H1 (cell line): ENCODE data around the gene NFIA. TPM values are rescaled to one million over a fixed set of nuclear protein-coding genes. Genes with fewer than 3 reads are reported as not detected.

Source experiments
- CTCF ChIA-PET: fragments of 300-600 bp; sonication (Branson Sonifier 250); formaldehyde crosslinking; loops from one replicate; lab custom pipeline; 2021; ENCODE audit not compliant: partially characterized antibody; lab: Charles Lee
- POLR2A ChIA-PET: fragments of 300-600 bp; sonication (Branson Sonifier 250); formaldehyde crosslinking; loops from one replicate; lab custom pipeline; 2021; ENCODE audit warnings: inconsistent platforms; ENCODE audit not compliant: partially characterized antibody; lab: Charles Lee
- DNase-seq, 2 experiments: peaks; one replicate each; pipeline versions ENCODE4 v3.0.0 to v3.0.0-alpha.2; 2010 to 2022; ENCODE audit warnings: low spot score in 2 of 2, low read depth in 1 of 2, mixed read lengths in 1 of 2
- FAIRE-seq: peaks from 2 replicates; lab custom pipeline; 2011; peaks lifted over from hg19 to GRCh38; lab: Jason Lieb, UNC
- H2AFZ ChIP-seq: 2 replicates; pipeline ENCODE4 v1.8.1; 2012; ENCODE audit warnings: low read length, inconsistent platforms
- H2AK5ac ChIP-seq: 2 replicates; pipeline ENCODE4 v1.6.1; 2013; ENCODE audit warnings: low read depth, low read length
- H2BK120ac ChIP-seq: replicated peaks from 2 replicates; pipeline ENCODE3; 2013; ENCODE audit warnings: low read depth, low read length, inconsistent platforms
- H2BK12ac ChIP-seq: 2 replicates; pipeline ENCODE4 v1.6.1; 2013; ENCODE audit warnings: low read depth, low read length
- H2BK15ac ChIP-seq: 2 replicates; pipeline ENCODE4 v1.6.1; 2013; ENCODE audit warnings: low read length
- H2BK20ac ChIP-seq: 2 replicates; pipeline ENCODE4 v1.6.1; 2013; ENCODE audit warnings: low read length
- H2BK5ac ChIP-seq: 2 replicates; pipeline ENCODE4 v1.6.1; 2013; ENCODE audit warnings: low read depth, low read length
- H3K14ac ChIP-seq: 2 replicates; pipeline ENCODE4 v1.6.1; 2013; ENCODE audit warnings: inconsistent platforms; ENCODE audit not compliant: insufficient read length
- H3K18ac ChIP-seq: 2 replicates; pipeline ENCODE4 v1.6.1; 2013; ENCODE audit warnings: low read length; ENCODE audit errors: extremely low read depth
- H3K23ac ChIP-seq: 2 replicates; pipeline ENCODE4 v1.6.1; 2013; ENCODE audit warnings: inconsistent platforms; ENCODE audit not compliant: insufficient read length
- H3K23me2 ChIP-seq: 2 replicates; pipeline ENCODE4 v1.6.1; 2013; ENCODE audit warnings: low read depth, low read length
- H3K27ac ChIP-seq: 2 replicates; pipeline ENCODE4 v1.6.1; 2011; ENCODE audit warnings: low read depth, low read length, inconsistent platforms
- H3K27me3 ChIP-seq, 4 experiments: replicated peaks in 1 of 4; 1 replicate in 1 of 4; 2 replicates in 3 of 4; pipeline versions ENCODE4 v1.6.1 to v1.8.1; 2011 to 2013; ENCODE audit warnings: low read length in 3 of 4, mild to moderate bottlenecking in 3 of 4, inconsistent platforms in 2 of 4, mixed read lengths in 2 of 4, moderate library complexity in 1 of 4; ENCODE audit not compliant: control insufficient read depth in 3 of 4, insufficient read depth in 3 of 4; ENCODE audit errors: extremely low read depth in 1 of 4
- H3K36me3 ChIP-seq, 4 experiments: 2 replicates each; pipeline versions ENCODE4 v1.6.1 to v1.8.1; 2011 to 2013; ENCODE audit warnings: mild to moderate bottlenecking in 4 of 4, low read length in 3 of 4, moderate library complexity in 2 of 4, control low read depth in 1 of 4, inconsistent platforms in 1 of 4; ENCODE audit not compliant: insufficient read depth in 4 of 4, control insufficient read depth in 2 of 4
- H3K4ac ChIP-seq: replicated peaks from 2 replicates; pipeline ENCODE3; 2013; ENCODE audit warnings: low read length, low read depth, mixed read lengths, inconsistent platforms; ENCODE audit not compliant: insufficient read length
- H3K4me1 ChIP-seq, 4 experiments: replicated peaks in 1 of 4; 1 replicate in 1 of 4; 2 replicates in 3 of 4; pipeline versions ENCODE4 v1.6.1 to v1.8.1; 2011 to 2013; ENCODE audit warnings: low read length in 3 of 4, inconsistent platforms in 2 of 4, mixed read lengths in 1 of 4; ENCODE audit not compliant: insufficient read depth in 4 of 4, control insufficient read depth in 3 of 4
- H3K4me2 ChIP-seq, 2 experiments: 2 replicates each; pipeline versions ENCODE4 v1.6.1 to v1.8.1; 2011 to 2013; ENCODE audit warnings: low read depth in 2 of 2, low read length in 2 of 2, control low read depth in 1 of 2, inconsistent platforms in 1 of 2, mild to moderate bottlenecking in 1 of 2; ENCODE audit not compliant: insufficient read depth in 1 of 2
- H3K4me3 ChIP-seq, 4 experiments: fragments of 200-600, 300-600 bp in 1 of 4; sonication (generic), shearing (Covaris generic), sonication (Bioruptor Twin) in 1 of 4; 2 replicates each; pipeline versions ENCODE4 v1.5.1 to v1.8.1; 2011 to 2016; ENCODE audit warnings: low read length in 4 of 4, low read depth in 3 of 4, control low read depth in 2 of 4, inconsistent platforms in 2 of 4, mild to moderate bottlenecking in 2 of 4, mixed read lengths in 1 of 4, moderate library complexity in 1 of 4; ENCODE audit not compliant: insufficient read depth in 2 of 4; ENCODE audit errors: extremely low read depth in 1 of 4
- H3K56ac ChIP-seq: replicated peaks from 2 replicates; pipeline ENCODE3; 2013; ENCODE audit warnings: low read depth, mild to moderate bottlenecking, mixed read lengths, low read length, inconsistent platforms; ENCODE audit not compliant: insufficient read length
- H3K79me1 ChIP-seq: 2 replicates; pipeline ENCODE4 v1.6.1; 2013; ENCODE audit warnings: low read depth, low read length, control low read depth
- H3K79me2 ChIP-seq, 2 experiments: 2 replicates each; pipeline versions ENCODE4 v1.6.1 to v1.8.1; 2012 to 2013; ENCODE audit warnings: low read length in 2 of 2, mild to moderate bottlenecking in 2 of 2, inconsistent platforms in 1 of 2; ENCODE audit not compliant: insufficient read depth in 2 of 2, control insufficient read depth in 1 of 2
- H3K9ac ChIP-seq, 4 experiments: replicated peaks in 1 of 4; 1 replicate in 1 of 4; 2 replicates in 3 of 4; pipeline versions ENCODE4 v1.6.1 to v1.8.1; 2011 to 2013; ENCODE audit warnings: low read depth in 3 of 4, low read length in 3 of 4, control low read depth in 2 of 4, mild to moderate bottlenecking in 2 of 4, moderate library complexity in 2 of 4, inconsistent platforms in 1 of 4; ENCODE audit errors: extremely low read depth in 1 of 4
- H3K9me3 ChIP-seq, 2 experiments: 2 replicates each; pipeline versions ENCODE4 v1.6.1 to v1.8.1; 2012 to 2013; ENCODE audit warnings: mild to moderate bottlenecking in 2 of 2, moderate library complexity in 2 of 2, control low read depth in 1 of 2, inconsistent platforms in 1 of 2, low read depth in 1 of 2, low read length in 1 of 2, mixed read lengths in 1 of 2; ENCODE audit not compliant: insufficient read depth in 2 of 2
- H4K20me1 ChIP-seq, 2 experiments: replicated peaks in 1 of 2; 2 replicates each; pipeline versions ENCODE3 to v1.8.1; 2011 to 2013; ENCODE audit warnings: inconsistent platforms in 2 of 2, low read length in 2 of 2, mild to moderate bottlenecking in 1 of 2; ENCODE audit not compliant: insufficient read depth in 2 of 2, control insufficient read depth in 1 of 2
- H4K5ac ChIP-seq: 2 replicates; pipeline ENCODE4 v1.6.1; 2013; ENCODE audit warnings: low read length, low read depth, mixed read lengths, inconsistent platforms; ENCODE audit not compliant: insufficient read length
- H4K8ac ChIP-seq: 2 replicates; pipeline ENCODE4 v1.8.0; 2013; ENCODE audit warnings: mild to moderate bottlenecking, moderate library complexity, low read length, inconsistent platforms; ENCODE audit not compliant: insufficient read depth; ENCODE audit errors: extremely low read depth
- H4K91ac ChIP-seq: replicated peaks from 2 replicates; pipeline ENCODE3; 2013; ENCODE audit warnings: low read length, mixed read lengths, inconsistent platforms; ENCODE audit not compliant: insufficient read length
- KDM1A ChIP-seq: fragments of 200-600, 300-600 bp; sonication (generic); IDR thresholded peaks from 2 replicates; pipeline ENCODE4 v1.7.1; 2016; ENCODE audit warnings: mild to moderate bottlenecking, low read length, borderline replicate concordance
- WGBS, 2 experiments: shearing (Covaris generic) in 1 of 2; methylation state at CpG; one replicate each; pipeline versions ENCODE4 v1.1.6 to v1.1.7; 2013 to 2015; ENCODE audit warnings: low lambda C conversion rate in 2 of 2, mixed read lengths in 2 of 2, inconsistent platforms in 1 of 2, low coverage in 1 of 2, missing lambda C conversion rate in 1 of 2; ENCODE audit not compliant: insufficient replicate concordance in 2 of 2, insufficient coverage in 1 of 2, insufficient read length in 1 of 2; ENCODE audit errors: extremely low coverage in 1 of 2, missing lambda C conversion rate in 1 of 2; 5-methylcytosine and 5-hydroxymethylcytosine counted together
- polyA plus RNA-seq, 7 experiments: library from polyadenylated mRNA; depleted of rRNA in 3 of 7; stranded (reverse) in 5 of 7; unstranded in 2 of 7; fragments of >200 nt in 5 of 7; fragments of 200-250 nt in 2 of 7; gene quantifications; 1 replicate in 5 of 7; 2 replicates in 1 of 7; 4 replicates in 1 of 7; pipeline versions ENCODE4 v1.2.1 to v1.2.3, GENCODE V29; 2011 to 2013; ENCODE audit warnings: missing spikeins in 2 of 7, mixed read lengths in 2 of 7
- total RNA-seq: library from RNA; stranded (reverse); fragmentation: NEBNext Ultra II Directional; extraction: Animal tissue kit (Norgen Biotek cat#: 25700); gene quantifications from 2 replicates; pipeline ENCODE4 v1.2.1, GENCODE V29; 2021

NFIA gene
- total and polyA plus RNA-seq, 2 of the 8 experiments (the other 6 are each of a cell fraction or from before 2014, with no cell fraction given) = 1.8 to 2.3 TPM

- Histone ChIP-seq H3K36me3 (no peaks in the 10 kb centered on the region), H3K79me2 (no peaks in the 10 kb centered on the region), H2BK20ac (no peak overlapping the region)
- TF ChIP-seq KDM1A = no peak
- TF ChIP-seq, all 59 proteins: peak for 0
- 89% methylated on average over 4 of the region's 4 CpGs; no CpG with 5 or more reads in 1 of the 2 experiments for WGBS, 2 experiments
- Histone ChIP-seq H3K56ac (no peak overlapping the region), H3K4me3 (no peak overlapping the region), H3K9me3 (no peaks in the 10 kb centered on the region), H3K23ac (no peak overlapping the region), H2BK5ac (no peak overlapping the region), H3K23me2 (no peaks in the 10 kb centered on the region), H2BK15ac (no peak overlapping the region), H4K20me1 (peaks cover 0 to 2% of the 10 kb centered on the region in 2 experiments), H4K8ac (no peak overlapping the region), H3K18ac (no peak overlapping the region), H2BK12ac (no peak overlapping the region), H4K91ac (no peak overlapping the region), H2BK120ac (no peak overlapping the region), H2AK5ac (no peak overlapping the region), H3K4me1 (peaks cover 0 to 4% (median 0%) of the 10 kb centered on the region in 4 experiments; a peak in 1 of 7 replicates), H3K79me1 (no peaks in the 10 kb centered on the region), H3K27me3 (no peaks in the 10 kb centered on the region), H2AFZ (no peak overlapping the region), H4K5ac (no peak overlapping the region), H3K9ac (no peak overlapping the region), H3K4me2 (no peak overlapping the region), H3K4ac (no peak overlapping the region), H3K27ac (no peak overlapping the region), H3K14ac (no peak overlapping the region)
- DNase-seq (no peak), FAIRE-seq (no peak)
- ChIA-PET CTCF (interaction anchor here (1.1 to 1.6 kb wide), 3 partner anchors 9 to 34 kb away, joined by 3 to 4 read pairs (median 3); no protein-coding TSS in a partner anchor), POLR2A (no interaction called here)
Measured at GRCh38 chr1:61221642-61222041, 139.3 kb downstream of the NFIA start.
